Chondrocyte (in vitro differentiated cells): ENCODE data around the gene GSG1L. TPM values are rescaled to one million over a fixed set of nuclear protein-coding genes. Genes with fewer than 3 reads are reported as not detected.
A peak's percentile ranks its signal among the peaks of the same experiment; 100 is the strongest.

Experiments
- DNase-seq: peaks from one replicate; pipeline ENCODE4 v3.0.0; 2021; ENCODE audit warnings: mixed read lengths, low spot score
- H3K27ac Mint-ChIP-seq: one replicate; pipeline ENCODE4 v1.8.0; 2021; ENCODE audit warnings: mild to moderate bottlenecking, moderate library complexity, mixed read lengths; ENCODE audit not compliant: unreplicated experiment
- H3K27me3 Mint-ChIP-seq: 2 replicates; pipeline ENCODE4 v1.8.0; 2021; ENCODE audit warnings: low read depth, mixed read lengths
- H3K36me3 Mint-ChIP-seq: 2 replicates; pipeline ENCODE4 v1.8.0; 2021; ENCODE audit warnings: low read depth, mixed read lengths
- H3K4me1 Mint-ChIP-seq: 2 replicates; pipeline ENCODE4 v1.8.0; 2021; ENCODE audit warnings: low read depth, mild to moderate bottlenecking, mixed read lengths
- H3K4me3 Mint-ChIP-seq: one replicate; pipeline ENCODE4 v1.8.0; 2021; ENCODE audit warnings: mild to moderate bottlenecking, moderate library complexity, mixed read lengths; ENCODE audit not compliant: unreplicated experiment
- H3K9me3 Mint-ChIP-seq: 2 replicates; pipeline ENCODE4 v1.8.0; 2021; ENCODE audit warnings: low read depth, mixed read lengths
- CTCF ChIP-seq: fragments of 200-600 bp; sonication (generic); IDR thresholded peaks from 2 replicates; pipeline ENCODE4 v1.5.0; 2021; ENCODE audit warnings: antibody characterized with exemption, mild to moderate bottlenecking, moderate library complexity
- total RNA-seq: library from RNA; stranded (reverse); gene quantifications from 3 replicates; pipeline ENCODE4 v1.2.1, GENCODE V29; 2021

Gene GSG1L
- total RNA-seq, 1 donor from 2014 or later, result not detected

- Mint-ChIP-seq H3K27ac (no peak overlapping the region), H3K4me1 (peaks cover 10% of the 10 kb centered on the region), H3K27me3 (peaks cover 38% of the 10 kb centered on the region), H3K4me3 (no peak overlapping the region), H3K36me3 (no peaks in the 10 kb centered on the region), H3K9me3 (no peaks in the 10 kb centered on the region)
- no peak for TF ChIP-seq CTCF
- no peak for DNase-seq
These were observed 50.1 kb downstream of the GSG1L start for GRCh38 chr16:28013392-28013791.

GRCh38 chr16:28011971-28012445, 51.5 kb downstream of the GSG1L start:
- Mint-ChIP-seq H3K4me3 (no peak overlapping the region), H3K4me1 (peaks cover 10% of the 10 kb centered on the region), H3K27ac (no peak overlapping the region), H3K36me3 (no peaks in the 10 kb centered on the region), H3K9me3 (no peaks in the 10 kb centered on the region), H3K27me3 (peaks cover 38% of the 10 kb centered on the region)
- no peak for DNase-seq
- TF ChIP-seq CTCF, result no peak

- H3K9me3 Mint-ChIP-seq, result no peaks in the 10 kb centered on the region
- H3K4me3 Mint-ChIP-seq, result no peak overlapping the region
- DNase-seq, result no peak
- H3K27me3 Mint-ChIP-seq, result peaks cover 32% of the 10 kb centered on the region
- H3K27ac Mint-ChIP-seq, result peak overlapping the region; percentile 10
- H3K4me1 Mint-ChIP-seq, result peaks cover 10% of the 10 kb centered on the region
- no peaks in the 10 kb centered on the region for H3K36me3 Mint-ChIP-seq
- TF ChIP-seq CTCF, result no peak
These were observed 52.3 kb downstream of the GSG1L start for GRCh38 chr16:28011223-28011622.

- no peak for DNase-seq
- no peak for TF ChIP-seq CTCF
- Mint-ChIP-seq H3K9me3 (no peaks in the 10 kb centered on the region), H3K4me3 (no peak overlapping the region), H3K27ac (no peak overlapping the region), H3K27me3 (peaks cover 29% of the 10 kb centered on the region), H3K36me3 (no peaks in the 10 kb centered on the region), H3K4me1 (peaks cover 10% of the 10 kb centered on the region)
These were observed 52.8 kb downstream of the GSG1L start for GRCh38 chr16:28010671-28011070.

GRCh38 chr16:28009586-28010373, 53.7 kb downstream of the GSG1L start:
- no peak for DNase-seq
- Mint-ChIP-seq H3K4me3 (no peak overlapping the region), H3K27ac (no peak overlapping the region), H3K36me3 (no peaks in the 10 kb centered on the region), H3K27me3 (peaks cover 23% of the 10 kb centered on the region), H3K9me3 (no peaks in the 10 kb centered on the region), H3K4me1 (peaks cover 10% of the 10 kb centered on the region)
- no peak for TF ChIP-seq CTCF
